Esophagus muscularis mucosa (tissue), 4 donors: ENCODE results near the gene OR51V1. TPM values are rescaled to one million over a fixed set of nuclear protein-coding genes. Genes with fewer than 3 reads are reported as not detected.

ENCODE experiments used
- DNase-seq: peaks from one replicate; pipeline ENCODE4 v3.0.0-alpha.2; 2017; ENCODE audit errors: extremely low spot score
- H3K27ac ChIP-seq, 4 donors: fragments of 200-600 bp; sonication (generic); replicated peaks in 1 of 4; 1 replicate in 3 of 4; 2 replicates in 1 of 4; pipeline ENCODE4 v1.5.1; 2016 to 2019; ENCODE audit warnings: mild to moderate bottlenecking in 1 of 4
- H3K27me3 ChIP-seq, 4 donors: fragments of 200-600 bp; sonication (generic); one replicate each; pipeline versions ENCODE4 v1.5.1 to v1.6.0; 2016 to 2019
- H3K36me3 ChIP-seq, 4 donors: fragments of 200-600 bp; sonication (generic); one replicate each; pipeline ENCODE4 v1.5.1; 2016 to 2019
- H3K4me1 ChIP-seq, 4 donors: fragments of 200-600 bp; sonication (generic); one replicate each; pipeline ENCODE4 v1.5.1; 2016 to 2019
- H3K4me3 ChIP-seq, 4 donors: fragments of 200-600 bp; sonication (generic); 1 replicate in 2 of 4; 2 replicates in 2 of 4; pipeline ENCODE4 v1.5.1; 2016 to 2019; ENCODE audit warnings: mild to moderate bottlenecking in 4 of 4, moderate library complexity in 1 of 4
- H3K9me3 ChIP-seq, 4 donors: fragments of 200-600 bp; sonication (generic); 1 replicate in 3 of 4; 2 replicates in 1 of 4; pipeline ENCODE4 v1.5.1; 2016 to 2019
- CTCF ChIP-seq, 3 experiments: fragments of 200-600 bp in 2 of 3; fragments of 450-650 bp in 1 of 3; sonication (generic) in 2 of 3; IDR thresholded peaks; one replicate each; pipeline ENCODE4 v1.5.1; 2017 to 2019; ENCODE audit warnings: antibody characterized with exemption in 3 of 3, mild to moderate bottlenecking in 2 of 3, moderate library complexity in 1 of 3
- EP300 ChIP-seq: sonication (generic); formaldehyde crosslinking; IDR thresholded peaks from one replicate; pipeline ENCODE4 v1.6.1; 2017; ENCODE audit warnings: antibody characterized with exemption
- POLR2A ChIP-seq: fragments of 450-650 bp; IDR thresholded peaks from one replicate; pipeline ENCODE4 v1.6.1; 2017; ENCODE audit warnings: antibody characterized with exemption, moderate library complexity, mild to moderate bottlenecking, low read depth
- POLR2AphosphoS5 ChIP-seq, 2 donors: sonication (generic); formaldehyde crosslinking; IDR thresholded peaks; one replicate each; pipeline ENCODE4 v1.6.1; 2017; ENCODE audit warnings: antibody characterized with exemption in 2 of 2
- WGBS: methylation state at CpG from one replicate; pipeline ENCODE4 v1.1.5; 2018; 5-methylcytosine and 5-hydroxymethylcytosine counted together
- intact Hi-C: fragments of 100-400 bp; cut with DNase I; formaldehyde crosslinking; loops from one replicate; pipeline ENCODE4 v1.15.1; 2023
- total RNA-seq, 4 donors: library from RNA; depleted of rRNA; stranded (reverse); fragments of >200 nt; gene quantifications; one replicate each; pipeline versions ENCODE4 v1.1.0 to v1.2.1, GENCODE V29; 2016

Gene OR51V1
- total RNA-seq, 4 donors from 2014 or later = not detected

GRCh38 chr11:5159806-5160205 lies 40.7 kb downstream of the OR51V1 start:
- TF ChIP-seq POLR2A (no peak), EP300 (no peak), POLR2AphosphoS5 (IDR thresholded peaks at IDR 0.05) (no peak), CTCF (IDR thresholded peaks at IDR 0.05) (no peak)
- H3K4me1 ChIP-seq = no peaks in the 10 kb centered on the region
- H3K9me3 ChIP-seq = no peaks in the 10 kb centered on the region
- H3K4me3 ChIP-seq = no peak overlapping the region
- no peaks in the 10 kb centered on the region for H3K36me3 ChIP-seq
- H3K27ac ChIP-seq = no peak overlapping the region
- H3K27me3 ChIP-seq = no peaks in the 10 kb centered on the region
- DNase-seq = no peak
- intact Hi-C loops = no loop called here

DNA sequence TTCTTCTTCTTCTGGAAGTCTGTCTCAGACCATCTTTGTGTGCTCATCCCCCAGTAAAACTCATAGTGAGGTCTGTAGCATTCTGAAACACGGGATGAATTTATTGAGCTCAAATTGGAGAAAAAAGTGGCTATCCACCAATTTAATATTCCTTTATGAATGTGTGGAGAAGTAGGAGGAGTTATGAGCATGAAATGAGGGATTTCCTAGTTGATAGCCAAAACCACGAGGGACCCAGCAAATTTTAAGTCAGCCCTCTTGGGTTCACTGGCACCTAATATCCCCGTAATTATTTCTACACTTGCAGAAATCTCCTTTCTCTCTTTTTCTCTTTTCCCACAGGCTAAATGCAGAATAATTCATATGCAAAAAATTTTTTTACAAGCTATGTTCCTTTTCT lies 45.8 kb downstream of the OR51V1 start, which contains the start of gene OR52A1:
Gene OR52A1, minus strand, starts transcription at position 101 of the 400 bp plus-strand sequence. CDS start 2,388 bp downstream, outside the sequence.
- DNase-seq = no peak
- intact Hi-C loops = no loop called here
- Histone ChIP-seq H3K36me3 (no peaks in the 10 kb centered on the region), H3K4me1 (no peaks in the 10 kb centered on the region), H3K27ac (no peak within 1 kb of the TSS), H3K27me3 (no peaks in the 10 kb centered on the region), H3K9me3 (no peaks in the 10 kb centered on the region), H3K4me3 (no peak within 1 kb of the TSS)
- WGBS = 75% methylated on average over 3 of the region's 3 CpGs
- TF ChIP-seq CTCF (IDR thresholded peaks at IDR 0.05) (no peak), POLR2A (no peak), POLR2AphosphoS5 (IDR thresholded peaks at IDR 0.05) (no peak), EP300 (no peak)

DNA sequence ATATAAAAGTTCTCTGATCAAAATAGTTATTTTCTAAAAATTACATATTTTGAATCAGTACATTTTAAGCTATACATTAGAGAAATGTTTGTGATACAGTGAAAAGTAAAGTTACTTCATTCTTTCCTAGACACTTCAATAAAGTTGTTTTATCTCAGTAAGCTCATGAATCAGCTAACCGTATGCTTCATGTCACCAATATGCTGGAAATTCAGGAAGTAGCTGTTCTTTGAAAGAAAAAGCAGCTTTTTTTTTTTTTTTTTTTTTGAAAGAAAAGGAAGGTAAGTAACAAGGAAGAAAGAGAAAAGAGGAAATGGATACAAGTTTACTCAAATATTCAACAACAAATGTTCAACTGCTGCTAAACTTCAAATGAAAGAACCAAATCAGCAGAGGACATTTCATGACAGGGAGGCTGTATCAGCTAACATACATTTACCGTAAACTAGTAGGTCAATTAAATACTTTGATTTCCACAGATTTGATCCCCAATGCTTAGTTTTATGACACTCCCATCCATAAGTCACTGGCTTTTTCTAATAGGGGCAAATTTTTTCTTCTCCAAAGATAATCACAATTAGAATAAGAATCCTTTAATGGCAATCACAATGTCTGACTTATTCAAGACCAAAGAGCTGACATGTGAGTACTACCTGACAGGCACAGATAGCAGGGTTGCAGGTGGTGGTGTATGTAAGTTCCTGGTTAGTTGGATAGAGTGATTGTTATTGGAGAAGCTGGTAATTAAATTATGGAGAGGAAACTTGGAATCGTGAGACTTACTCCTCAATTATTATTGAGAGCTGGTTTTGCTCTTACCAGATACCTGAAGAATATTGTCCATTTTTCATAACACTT lies 46.7 kb downstream of the OR51V1 start:
- Histone ChIP-seq H3K27me3 (no peaks in the 10 kb centered on the region), H3K9me3 (no peaks in the 10 kb centered on the region), H3K4me1 (no peaks in the 10 kb centered on the region), H3K36me3 (no peaks in the 10 kb centered on the region), H3K4me3 (no peak overlapping the region), H3K27ac (no peak overlapping the region)
- WGBS = 62% methylated on average over 3 of the region's 3 CpGs
- TF ChIP-seq POLR2AphosphoS5 (IDR thresholded peaks at IDR 0.05) (no peak), POLR2A (no peak), EP300 (no peak), CTCF (IDR thresholded peaks at IDR 0.05) (no peak)
- no peak for DNase-seq
- intact Hi-C loops = no loop called here

DNA sequence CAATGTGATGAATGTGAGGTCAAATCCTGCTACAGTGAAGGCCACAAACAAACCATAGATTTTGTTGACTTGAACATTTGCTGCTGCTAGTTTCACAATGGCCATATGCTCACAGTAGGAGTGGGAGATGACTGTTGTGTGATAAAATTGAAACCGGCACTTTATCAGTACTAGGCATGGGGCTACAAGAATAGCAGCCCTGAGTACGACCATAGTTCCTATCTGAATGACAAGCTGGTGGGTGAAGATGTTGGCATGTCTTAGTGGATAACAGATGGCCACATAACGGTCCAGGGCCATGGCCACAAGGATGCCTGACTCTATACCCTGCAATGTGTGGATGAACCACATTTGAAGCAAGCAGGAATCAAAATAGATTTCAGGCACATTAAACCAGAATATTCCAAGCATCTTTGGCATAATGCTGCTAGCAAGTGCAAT lies 48.7 kb downstream of the OR51V1 start:
- H3K9me3 ChIP-seq = no peaks in the 10 kb centered on the region
- H3K4me3 ChIP-seq = no peak overlapping the region
- H3K27ac ChIP-seq = no peak overlapping the region
- no peaks in the 10 kb centered on the region for H3K4me1 ChIP-seq
- no peaks in the 10 kb centered on the region for H3K36me3 ChIP-seq
- H3K27me3 ChIP-seq = no peaks in the 10 kb centered on the region
- TF ChIP-seq POLR2A = no peak
- no peak for TF ChIP-seq CTCF (IDR thresholded peaks at IDR 0.05)
- no peak for TF ChIP-seq EP300
- TF ChIP-seq POLR2AphosphoS5 (IDR thresholded peaks at IDR 0.05) = no peak
- WGBS = 35% methylated on average over 3 of the region's 3 CpGs
- intact Hi-C loops = no loop called here
- DNase-seq = no peak

Other genes with a start within 250 kb of the OR51V1 start
- gene OR51A2, start 245.0 kb downstream of the OR51V1 start, total RNA-seq = not detected
- gene OR51L1, start 205.8 kb downstream of the OR51V1 start, total RNA-seq = not detected
- not detected for gene OR52J3, start 154.2 kb downstream of the OR51V1 start, total RNA-seq
- gene OR52E2, start 141.1 kb downstream of the OR51V1 start, total RNA-seq = not detected
- not detected for gene OR52E1, start 131.1 kb downstream of the OR51V1 start, total RNA-seq
- not detected for gene OR52A5, start 62.3 kb downstream of the OR51V1 start, total RNA-seq
- gene OR52A1, start 45.9 kb downstream of the OR51V1 start, total RNA-seq = not detected
- gene HBB, start 26.4 kb upstream of the OR51V1 start, total RNA-seq = 1,000 to 10,000 TPM in 1 of 4 donors, 100 to 1,000 TPM in 1, 10 to 100 TPM in 1, 1 to 10 TPM in 1; 6.6 to 2,785 (median 163) TPM
- 1 to 10 TPM in 1 of 4 donors, not detected in 3; 4.3 TPM for gene HBD, start 33.8 kb upstream of the OR51V1 start, total RNA-seq
- gene HBG1, start 49.2 kb upstream of the OR51V1 start, total RNA-seq = not detected
- gene HBG2, start 54.1 kb upstream of the OR51V1 start, total RNA-seq = not detected
- gene HBE1, start 69.3 kb upstream of the OR51V1 start, total RNA-seq = not detected
- gene OR51B4, start 101.3 kb upstream of the OR51V1 start, total RNA-seq = not detected
- not detected for gene OR51B2, start 123.6 kb upstream of the OR51V1 start, total RNA-seq
- gene OR51B5, start 142.8 kb upstream of the OR51V1 start, total RNA-seq = not detected
- not detected for gene OR51B6, start 150.8 kb upstream of the OR51V1 start, total RNA-seq
- not detected for gene OR51M1, start 183.1 kb upstream of the OR51V1 start, total RNA-seq
- gene OR51Q1, start 221.4 kb upstream of the OR51V1 start, total RNA-seq = not detected
- not detected for gene OR51I1, start 240.8 kb upstream of the OR51V1 start, total RNA-seq
- gene OR51I2, start 248.6 kb upstream of the OR51V1 start, total RNA-seq = not detected